ENCODE data around the gene C11orf54. TPM values are rescaled to one million over a fixed set of nuclear protein-coding genes. Genes with fewer than 3 reads are reported as not detected.
A peak's percentile ranks its signal among the peaks of the same experiment; 100 is the strongest.

Gene C11orf54
- total RNA-seq, 1 experiment from 2014 or later = 18.0 TPM

DNA sequence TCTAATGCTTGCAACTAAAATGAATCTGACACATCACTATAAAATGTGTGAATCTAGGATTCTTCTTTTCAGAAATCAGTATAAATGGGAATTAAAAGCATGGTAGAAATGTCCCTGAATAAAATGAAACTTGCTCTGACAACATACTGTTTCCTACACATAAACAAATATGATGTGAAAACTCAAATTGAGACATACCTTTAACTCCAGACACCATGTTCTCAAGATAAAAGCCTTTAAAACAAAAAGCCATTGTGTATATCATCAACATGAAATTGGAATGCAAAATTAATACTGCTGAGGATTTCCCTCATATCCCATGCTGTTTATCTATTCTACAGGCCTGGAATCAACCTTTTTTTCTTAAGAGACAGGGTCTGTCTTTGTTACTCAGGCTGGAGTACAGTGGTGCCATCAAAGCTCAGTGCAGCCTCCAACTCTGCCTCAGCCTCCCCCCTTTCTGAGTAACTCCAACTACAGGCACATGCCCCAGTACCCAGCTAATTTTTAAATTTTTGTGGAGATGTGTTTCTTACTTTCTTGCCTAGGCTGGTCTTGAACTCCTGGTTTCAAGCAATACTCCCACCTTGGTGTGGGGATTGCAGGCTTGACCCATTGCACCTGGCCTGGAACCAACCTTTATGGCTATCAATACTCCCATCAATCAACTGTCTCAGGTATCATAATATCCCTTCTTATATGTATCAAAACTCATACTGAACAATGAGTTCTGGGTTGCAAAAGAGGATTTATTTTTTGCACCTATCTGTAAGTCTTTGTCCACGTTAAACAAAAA is 6.8 kb upstream of the C11orf54 start:
- no peak for DNase-seq
- Mint-ChIP-seq H3K27ac (peak overlapping the region in 1 of 3 experiments; percentile 89; a peak in 2 of 7 replicates), H3K36me3 (ENCODE audit: insufficient read depth in 1 of 3, low read depth in 3 of 3) (peaks cover 75 to 99% (median 94%) of the 10 kb centered on the region in 3 experiments), H3K4me1 (peaks cover 35 to 41% of the 10 kb centered on the region in 2 experiments), H3K4me3 (no peak overlapping the region), H3K9me3 (no peaks in the 10 kb centered on the region), H3K27me3 (ENCODE audit: low read depth) (no peaks in the 10 kb centered on the region)
- Histone ChIP-seq H3K14ac (ENCODE audit: insufficient read depth, low read length) (no peak overlapping the region), H3K79me2 (ENCODE audit: insufficient read depth, low read length) (peaks cover 13% of the 10 kb centered on the region; the same call in 1 of the 2 replicates), H2BK15ac (ENCODE audit: low read depth, low read length) (no peak overlapping the region), H4K8ac (replicated peaks; ENCODE audit: insufficient read length, low read depth, low read length) (no peak overlapping the region), H2BK5ac (ENCODE audit: insufficient read length, low read length) (no peak overlapping the region), H3K23me2 (ENCODE audit: insufficient read length, low read depth, low read length, poor library complexity, severe bottlenecking) (no peaks in the 10 kb centered on the region), H3K4ac (ENCODE audit: low read depth, low read length) (no peak overlapping the region), H3K9ac (ENCODE audit: extremely low read depth, insufficient read length, low read length) (no peak overlapping the region), H3T11ph (ENCODE audit: low read length) (no peak overlapping the region), H3K79me1 (ENCODE audit: insufficient read depth, low read depth, low read length, poor library complexity, severe bottlenecking) (peaks cover 3% of the 10 kb centered on the region), H3K27ac (ENCODE audit: insufficient read length, low read depth, low read length) (no peak overlapping the region), H4K91ac (ENCODE audit: insufficient read length, low read depth, low read length) (no peak overlapping the region), H4K5ac (ENCODE audit: insufficient read length, low read depth, low read length) (no peak overlapping the region), H2BK12ac (ENCODE audit: insufficient read length, low read depth, low read length) (no peak overlapping the region), H2BK20ac (ENCODE audit: low read depth, low read length, poor library complexity, severe bottlenecking) (no peak overlapping the region), H3K23ac (ENCODE audit: insufficient read length, low read depth, low read length) (no peak overlapping the region), H3K56ac (ENCODE audit: insufficient read length, low read depth, low read length) (no peak overlapping the region), H3K9me3 (ENCODE audit: control insufficient read depth, low read depth, low read length) (no peaks in the 10 kb centered on the region), H2AFZ (ENCODE audit: low read length) (no peak overlapping the region), H2BK120ac (ENCODE audit: low read depth, low read length, poor library complexity, severe bottlenecking) (no peak overlapping the region), H3K27me3 (ENCODE audit: insufficient read depth, low read length) (no peaks in the 10 kb centered on the region), H3K18ac (ENCODE audit: insufficient read length, low read depth, low read length) (no peak overlapping the region), H3K4me1 (ENCODE audit: insufficient read depth, low read length) (no peaks in the 10 kb centered on the region), H2AK5ac (ENCODE audit: insufficient read length, low read length) (no peak overlapping the region), H3K4me2 (ENCODE audit: insufficient read depth, insufficient read length, low read length) (no peak overlapping the region), H4K20me1 (ENCODE audit: control insufficient read depth, insufficient read depth, insufficient read length) (no peaks in the 10 kb centered on the region)
- TF ChIP-seq, protein P1, sequence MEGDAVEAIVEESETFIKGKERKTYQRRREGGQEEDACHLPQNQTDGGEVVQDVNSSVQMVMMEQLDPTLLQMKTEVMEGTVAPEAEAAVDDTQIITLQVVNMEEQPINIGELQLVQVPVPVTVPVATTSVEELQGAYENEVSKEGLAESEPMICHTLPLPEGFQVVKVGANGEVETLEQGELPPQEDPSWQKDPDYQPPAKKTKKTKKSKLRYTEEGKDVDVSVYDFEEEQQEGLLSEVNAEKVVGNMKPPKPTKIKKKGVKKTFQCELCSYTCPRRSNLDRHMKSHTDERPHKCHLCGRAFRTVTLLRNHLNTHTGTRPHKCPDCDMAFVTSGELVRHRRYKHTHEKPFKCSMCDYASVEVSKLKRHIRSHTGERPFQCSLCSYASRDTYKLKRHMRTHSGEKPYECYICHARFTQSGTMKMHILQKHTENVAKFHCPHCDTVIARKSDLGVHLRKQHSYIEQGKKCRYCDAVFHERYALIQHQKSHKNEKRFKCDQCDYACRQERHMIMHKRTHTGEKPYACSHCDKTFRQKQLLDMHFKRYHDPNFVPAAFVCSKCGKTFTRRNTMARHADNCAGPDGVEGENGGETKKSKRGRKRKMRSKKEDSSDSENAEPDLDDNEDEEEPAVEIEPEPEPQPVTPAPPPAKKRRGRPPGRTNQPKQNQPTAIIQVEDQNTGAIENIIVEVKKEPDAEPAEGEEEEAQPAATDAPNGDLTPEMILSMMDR (conservative IDR thresholded peaks at IDR 0.05) = no peak
- WGBS (ENCODE audit: extremely low coverage, insufficient read length, low lambda C conversion rate) = no CpG with 5 or more reads among the region's 1 CpG
